K562 (cell line): ENCODE results near the gene DUS1L. TPM values are rescaled to one million over a fixed set of nuclear protein-coding genes. Genes with fewer than 3 reads are reported as not detected.

Experiments
- ATAC-seq: fragments of 200-7000 bp; cut with Tn5 transposase; 3 replicates; pipeline ENCODE4 v1.9.1; 2020; ENCODE audit warnings: moderate library complexity
- BruUV-seq: library from RNA; stranded (reverse); fragments of 400-500 nt; replicated peaks from 2 replicates; lab custom pipeline; 2021; lab: Mats Ljungman, UMichigan
- CTCF ChIA-PET: fragments of 300-600 bp; formaldehyde crosslinking; extraction: SDS; loops from one replicate; lab custom pipeline; 2021; ENCODE audit warnings: low intra/inter-chr PET ratio; lab: Yijun Ruan, JAX
- POLR2A ChIA-PET: fragments of 300-600, 350-650 bp; sonication (Branson Sonifier 250); formaldehyde crosslinking; extraction: SDS; loops from one replicate; lab custom pipeline; 2021; ENCODE audit warnings: antibody characterized with exemption, inconsistent platforms; lab: Yijun Ruan, JAX
- DNase-seq, 4 experiments: peaks; one replicate each; pipeline versions ENCODE4 v3.0.0 to v3.0.0-alpha.2; 2011 to 2018; ENCODE audit warnings: low spot score in 3 of 4, mixed read lengths in 3 of 4; ENCODE audit errors: extremely low read depth in 1 of 4
- FAIRE-seq: peaks from 2 replicates; lab custom pipeline; 2011; peaks lifted over from hg19 to GRCh38; lab: Jason Lieb, UNC
- H2AFZ ChIP-seq: 2 replicates; pipeline ENCODE4 v1.6.0; 2011; ENCODE audit warnings: low read depth, low read length, control low read depth, inconsistent platforms
- H3K27ac ChIP-seq: fragments of 200-600 bp; 3 replicates; pipeline ENCODE4 v1.8.0; 2011; ENCODE audit warnings: low read depth, mild to moderate bottlenecking, control low read depth, inconsistent platforms, low read length, moderate library complexity, mixed read lengths; ENCODE audit errors: extremely low read depth
- H3K27me3 ChIP-seq, 2 experiments: fragments of 300-600 bp in 1 of 2; 2 replicates in 1 of 2; 3 replicates in 1 of 2; pipeline versions ENCODE4 v1.6.0 to v1.8.0; 2011; ENCODE audit warnings: inconsistent platforms in 2 of 2, low read length in 2 of 2, mild to moderate bottlenecking in 1 of 2, mixed read lengths in 1 of 2, moderate library complexity in 1 of 2; ENCODE audit not compliant: control insufficient read depth in 2 of 2, insufficient read depth in 2 of 2
- H3K36me3 ChIP-seq: fragments of 300-600 bp; 3 replicates; pipeline ENCODE4 v1.8.0; 2011; ENCODE audit warnings: mild to moderate bottlenecking, low read length, inconsistent platforms; ENCODE audit not compliant: control insufficient read depth, insufficient read depth
- H3K4me1 ChIP-seq, 2 experiments: fragments of 200-600 bp in 1 of 2; replicated peaks in 1 of 2; 2 replicates in 1 of 2; 3 replicates in 1 of 2; pipeline versions ENCODE4 v1.5.1 to v1.8.0; 2011; ENCODE audit warnings: inconsistent platforms in 2 of 2, low read length in 2 of 2, mild to moderate bottlenecking in 1 of 2, mixed read lengths in 1 of 2, moderate library complexity in 1 of 2; ENCODE audit not compliant: control insufficient read depth in 2 of 2, insufficient read depth in 2 of 2
- H3K4me2 ChIP-seq: 2 replicates; pipeline ENCODE4 v1.6.1; 2011; ENCODE audit warnings: low read length, control low read depth, inconsistent platforms, mixed read lengths; ENCODE audit not compliant: insufficient read depth
- H3K4me3 ChIP-seq: fragments of 200-600 bp; sonication (generic), shearing (Covaris generic); 2 replicates; pipeline ENCODE4 v1.5.1; 2016; ENCODE audit warnings: control low read depth, inconsistent platforms
- H3K79me2 ChIP-seq: fragments of 200-600 bp; 3 replicates; pipeline ENCODE4 v1.8.0; 2011; ENCODE audit warnings: low read length, inconsistent platforms; ENCODE audit not compliant: control insufficient read depth, insufficient read depth
- H3K9ac ChIP-seq, 2 experiments: 2 replicates each; pipeline versions ENCODE4 v1.6.0 to v1.6.1; 2011; ENCODE audit warnings: low read depth in 2 of 2, low read length in 2 of 2, control low read depth in 1 of 2, inconsistent platforms in 1 of 2, mild to moderate bottlenecking in 1 of 2, mixed read lengths in 1 of 2; ENCODE audit not compliant: insufficient read depth in 1 of 2
- H3K9me1 ChIP-seq: one replicate; pipeline ENCODE4 v1.6.0; 2011; ENCODE audit warnings: inconsistent platforms, mild to moderate bottlenecking, low read length, moderate library complexity; ENCODE audit not compliant: control insufficient read depth, insufficient read depth
- H3K9me3 ChIP-seq: replicated peaks from 2 replicates; pipeline ENCODE4 v1.5.1; 2011; ENCODE audit warnings: low read depth, low read length, inconsistent platforms; ENCODE audit not compliant: control insufficient read depth, insufficient read depth
- H4K20me1 ChIP-seq: replicated peaks from 2 replicates; pipeline ENCODE4 v1.6.1; 2011; ENCODE audit warnings: low read length, inconsistent platforms, mixed read lengths; ENCODE audit not compliant: control insufficient read depth, insufficient read depth
- EP400 ChIP-seq: fragments of 450-650 bp; IDR thresholded peaks from 2 replicates; pipeline ENCODE4 v1.6.1; 2017; ENCODE audit warnings: antibody characterized with exemption, mild to moderate bottlenecking, moderate library complexity
- MTA3 ChIP-seq: fragments of 450-650 bp; formaldehyde crosslinking; IDR thresholded peaks from 2 replicates; pipeline ENCODE4 v1.6.1; 2017; ENCODE audit warnings: mild to moderate bottlenecking, borderline replicate concordance
- WGBS: fragments of 100-300 bp; shearing (Covaris generic); methylation state at CpG from one replicate; pipeline ENCODE4 v1.1.6; 2016; ENCODE audit warnings: low coverage, mixed read lengths; ENCODE audit not compliant: insufficient coverage; ENCODE audit errors: missing lambda C conversion rate; 5-methylcytosine and 5-hydroxymethylcytosine counted together
- in situ Hi-C: fragments of 300-500 bp; cut with MboI; formaldehyde crosslinking; loops from 4 replicates; pipeline ENCODE4 v1.15.0; 2018; ENCODE audit warnings: inconsistent platforms, mixed read lengths
- intact Hi-C: fragments of 100-400 bp; cut with micrococcal nuclease; formaldehyde crosslinking; loops from 2 replicates; pipeline ENCODE4 v1.14.2; 2022
- polyA plus RNA-seq, 8 experiments: library from polyadenylated mRNA; depleted of rRNA in 4 of 8; stranded (reverse) in 5 of 8; unstranded in 3 of 8; fragments of >200 nt; fragmentation: Nextera tagmentation in 2 of 8; fragmentation: Illumina TruSeq in 1 of 8; extraction: Ambion mirVana in 2 of 8; extraction: Trizol in 1 of 8; gene quantifications; 2 replicates each; pipeline versions ENCODE4 v1.2.1 to v1.2.3, GENCODE V29; 2011 to 2014; ENCODE audit warnings: inconsistent platforms in 1 of 8, missing spikeins in 1 of 8
- total RNA-seq, 7 experiments: library from RNA; depleted of rRNA in 6 of 7; stranded (reverse); fragments of >200 nt in 6 of 7; fragmentation: Illumina TruSeq in 2 of 7; extraction: Trizol in 2 of 7; gene quantifications; 2 replicates each; pipeline versions ENCODE4 v1.2.1 to v1.2.3, GENCODE V29; 2011 to 2021; ENCODE audit warnings: low replicate concordance in 1 of 7
- TF ChIP-seq, protein P1 (sequence below): IDR thresholded peaks from 3 replicates; pipeline ENCODE4 v1.6.1; 2011; ENCODE audit warnings: borderline replicate concordance, mild to moderate bottlenecking, moderate library complexity; ENCODE audit not compliant: insufficient read length; ENCODE audit errors: extremely low read depth

DUS1L gene
- total and polyA plus RNA-seq, 9 of the 15 experiments (the other 6 are each of a cell fraction or from before 2014, with no cell fraction given): 7.8 to 210 (median 83.9) TPM

DNA sequence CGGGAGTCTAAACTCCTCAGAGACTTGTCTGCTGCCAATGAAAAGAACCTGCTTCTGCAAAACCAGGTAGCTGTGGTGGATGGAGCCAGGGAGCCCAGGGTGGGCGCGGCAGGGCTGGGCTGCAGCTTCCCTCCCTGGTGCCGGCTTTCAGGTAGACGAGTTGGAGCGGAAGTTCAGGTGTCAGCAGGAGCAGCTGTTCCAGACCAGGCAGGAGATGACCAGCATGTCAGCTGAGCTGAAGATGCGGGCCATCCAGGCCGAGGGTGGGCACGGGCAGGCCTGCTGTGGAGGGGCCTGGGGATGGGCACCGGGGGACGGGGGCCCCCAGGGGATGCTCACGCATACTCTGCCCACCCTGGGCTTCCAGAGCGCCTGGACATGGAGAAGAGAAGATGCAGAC, 37.4 kb downstream of the DUS1L start:
- 88% methylated on average over 8 of the region's 13 CpGs for WGBS
- no peak overlapping the region for H3K27ac ChIP-seq
- no TSS peak for BruUV-seq
- no peaks in the 10 kb centered on the region for H3K27me3 ChIP-seq
- H3K4me3 ChIP-seq: no peak overlapping the region
- peaks cover 8 to 90% of the 10 kb centered on the region in 2 experiments for H3K4me1 ChIP-seq
- ATAC-seq (no peak), DNase-seq (no peak), FAIRE-seq (no peak)
- in situ Hi-C loops: no loop called here
- no peak overlapping the region for H3K9ac ChIP-seq
- H2AFZ ChIP-seq: no peak overlapping the region
- no peaks in the 10 kb centered on the region for H4K20me1 ChIP-seq
- no peaks in the 10 kb centered on the region for H3K9me3 ChIP-seq
- no peaks in the 10 kb centered on the region for H3K9me1 ChIP-seq
- peaks cover 6% of the 10 kb centered on the region; the same call in 1 of the 3 replicates for H3K36me3 ChIP-seq
- H3K79me2 ChIP-seq: peaks cover 22% of the 10 kb centered on the region
- TF ChIP-seq MTA3 (no peak), EP400 (no peak)
- TF ChIP-seq, protein P1, sequence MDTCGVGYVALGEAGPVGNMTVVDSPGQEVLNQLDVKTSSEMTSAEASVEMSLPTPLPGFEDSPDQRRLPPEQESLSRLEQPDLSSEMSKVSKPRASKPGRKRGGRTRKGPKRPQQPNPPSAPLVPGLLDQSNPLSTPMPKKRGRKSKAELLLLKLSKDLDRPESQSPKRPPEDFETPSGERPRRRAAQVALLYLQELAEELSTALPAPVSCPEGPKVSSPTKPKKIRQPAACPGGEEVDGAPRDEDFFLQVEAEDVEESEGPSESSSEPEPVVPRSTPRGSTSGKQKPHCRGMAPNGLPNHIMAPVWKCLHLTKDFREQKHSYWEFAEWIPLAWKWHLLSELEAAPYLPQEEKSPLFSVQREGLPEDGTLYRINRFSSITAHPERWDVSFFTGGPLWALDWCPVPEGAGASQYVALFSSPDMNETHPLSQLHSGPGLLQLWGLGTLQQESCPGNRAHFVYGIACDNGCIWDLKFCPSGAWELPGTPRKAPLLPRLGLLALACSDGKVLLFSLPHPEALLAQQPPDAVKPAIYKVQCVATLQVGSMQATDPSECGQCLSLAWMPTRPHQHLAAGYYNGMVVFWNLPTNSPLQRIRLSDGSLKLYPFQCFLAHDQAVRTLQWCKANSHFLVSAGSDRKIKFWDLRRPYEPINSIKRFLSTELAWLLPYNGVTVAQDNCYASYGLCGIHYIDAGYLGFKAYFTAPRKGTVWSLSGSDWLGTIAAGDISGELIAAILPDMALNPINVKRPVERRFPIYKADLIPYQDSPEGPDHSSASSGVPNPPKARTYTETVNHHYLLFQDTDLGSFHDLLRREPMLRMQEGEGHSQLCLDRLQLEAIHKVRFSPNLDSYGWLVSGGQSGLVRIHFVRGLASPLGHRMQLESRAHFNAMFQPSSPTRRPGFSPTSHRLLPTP: no peak
- TF ChIP-seq, all 486 proteins: peak for 0
- intact Hi-C loops: no loop called here
- POLR2A ChIA-PET: interaction anchor here (0.6 to 2.0 kb wide), 3 partner anchors 9 to 159 kb away, joined by 3 to 6 read pairs (median 3); partner anchors contain the start of gene DCXR
- no peak overlapping the region for H3K4me2 ChIP-seq
- CTCF ChIA-PET: no interaction called here
